PFSK-1 (cell line): ENCODE measurements around the gene MAP9.

Source experiments
- FOXP2 ChIP-seq: optimal IDR thresholded peaks from 2 replicates; pipeline ENCODE3; 2011; ENCODE audit warnings: borderline replicate concordance, control low read depth, inconsistent platforms; ENCODE audit not compliant: insufficient read depth; ENCODE audit errors: extremely low read length, extremely low read depth
- POLR2AphosphoS5 ChIP-seq: IDR thresholded peaks from 2 replicates; pipeline ENCODE4 v1.6.1; 2012; ENCODE audit warnings: low read depth, mild to moderate bottlenecking, control low read depth, low read length, moderate library complexity
- REST ChIP-seq, 2 experiments: IDR thresholded peaks; 2 replicates each; pipeline versions ENCODE4 v1.6.1 to v1.8.0; 2011 to 2012; ENCODE audit warnings: low read depth in 2 of 2, low read length in 2 of 2, control low read depth in 1 of 2, inconsistent platforms in 1 of 2, mild to moderate bottlenecking in 1 of 2, moderate library complexity in 1 of 2; ENCODE audit not compliant: insufficient read depth in 1 of 2
- SIN3A ChIP-seq: IDR thresholded peaks from 2 replicates; pipeline ENCODE4 v1.6.1; 2012; ENCODE audit warnings: mild to moderate bottlenecking, low read length, moderate library complexity, borderline replicate concordance; ENCODE audit not compliant: insufficient read depth
- TAF1 ChIP-seq: IDR thresholded peaks from 2 replicates; pipeline ENCODE4 v1.6.1; 2012; ENCODE audit warnings: low read length, control low read depth, borderline replicate concordance; ENCODE audit not compliant: insufficient read depth

The MAP9 gene

DNA sequence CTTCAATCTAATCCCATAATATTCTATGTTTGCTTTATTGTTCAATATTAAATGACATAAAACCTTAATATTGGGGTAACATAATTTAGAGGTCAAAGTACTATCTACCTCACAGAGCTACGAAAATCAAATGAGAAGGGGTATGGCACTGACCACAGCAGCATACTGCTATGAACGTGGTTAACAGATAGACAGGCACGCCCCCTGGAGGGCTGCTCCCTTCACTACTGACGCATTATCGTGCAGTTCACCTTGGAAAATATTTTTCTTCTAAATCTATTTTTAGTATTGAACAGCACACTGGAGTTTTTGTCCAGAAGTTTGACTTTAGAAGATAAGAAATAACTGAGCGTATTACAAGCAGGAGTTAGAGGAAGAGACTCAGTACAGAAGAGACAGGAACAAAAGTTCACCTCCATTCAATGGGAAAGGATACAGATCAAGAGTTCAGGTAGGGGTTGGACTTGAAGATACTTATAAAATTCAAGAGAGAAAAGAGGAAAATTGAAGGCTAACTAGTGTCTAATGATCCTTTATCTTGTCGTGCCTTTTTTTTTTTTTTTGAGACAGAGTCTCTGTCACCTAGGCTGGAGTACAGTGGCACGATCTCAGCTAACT is 22.7 kb downstream of the MAP9 start:
- TF ChIP-seq POLR2AphosphoS5 (no peak), FOXP2 (no peak), REST (IDR thresholded peaks at IDR 0.05; ENCODE audit: insufficient read depth in 1 of 2, low read depth in 2 of 2, low read length in 2 of 2) (no peak)

GRCh38 chr4:155342142-155342541 is 34.6 kb downstream of the MAP9 start:
- TF ChIP-seq SIN3A = no peak
- no peak for TF ChIP-seq FOXP2
- no peak for TF ChIP-seq TAF1

- TF ChIP-seq REST (IDR thresholded peaks at IDR 0.05; ENCODE audit: insufficient read depth in 1 of 2, low read depth in 2 of 2, low read length in 2 of 2) (no peak), POLR2AphosphoS5 (no peak), SIN3A (no peak), TAF1 (no peak), FOXP2 (no peak)
Measured at GRCh38 chr4:155339999-155340398, 36.8 kb downstream of the MAP9 start.

GRCh38 chr4:155339588-155339987 is 37.2 kb downstream of the MAP9 start:
- TF ChIP-seq SIN3A (no peak), FOXP2 (no peak), TAF1 (no peak), POLR2AphosphoS5 (no peak), REST (IDR thresholded peaks at IDR 0.05; ENCODE audit: insufficient read depth in 1 of 2, low read depth in 2 of 2, low read length in 2 of 2) (no peak)

GRCh38 chr4:155338196-155338595 is 38.6 kb downstream of the MAP9 start:
- TF ChIP-seq POLR2AphosphoS5 = no peak
- no peak for TF ChIP-seq FOXP2
- no peak for TF ChIP-seq SIN3A
- no peak for TF ChIP-seq REST (IDR thresholded peaks at IDR 0.05; ENCODE audit: insufficient read depth in 1 of 2, low read depth in 2 of 2, low read length in 2 of 2)
- TF ChIP-seq TAF1 = no peak
